GM12878 (cell line): Measurements from ENCODE around the gene SLC22A23. TPM values are rescaled to one million over a fixed set of nuclear protein-coding genes. Genes with fewer than 3 reads are reported as not detected.

Experiments used
- ATAC-seq: fragments of 200-7000 bp; cut with Tn5 transposase; 3 replicates; pipeline ENCODE4 v1.9.1; 2020; ENCODE audit warnings: mild to moderate bottlenecking, moderate library complexity
- BruUV-seq: library from RNA; stranded (reverse); fragments of 400-500 nt; replicated peaks from 2 replicates; lab custom pipeline; 2021; lab: Mats Ljungman, UMichigan
- CTCF ChIA-PET: fragments of 300-600 bp; sonication (Branson Sonifier 250); formaldehyde crosslinking; extraction: SDS; loops from one replicate; lab custom pipeline; 2021; ENCODE audit warnings: inconsistent platforms; lab: Yijun Ruan, JAX
- POLR2A ChIA-PET: fragments of 350-600 bp; formaldehyde crosslinking; extraction: SDS; loops from one replicate; lab custom pipeline; 2021; ENCODE audit warnings: inconsistent platforms; lab: Charles Lee
- RAD21 ChIA-PET: fragments of 300-600 bp; sonication (Branson Sonifier 250); formaldehyde crosslinking; loops from one replicate; lab custom pipeline; 2023; ENCODE audit warnings: antibody characterized with exemption; ENCODE audit not compliant: unreplicated experiment; lab: Charles Lee
- SMC1A ChIA-PET: fragments of 300-600 bp; sonication (Branson Sonifier 250); formaldehyde crosslinking; loops from one replicate; lab custom pipeline; 2023; ENCODE audit not compliant: unreplicated experiment, uncharacterized antibody; lab: Charles Lee
- DNase-seq: peaks from one replicate; pipeline ENCODE4 v3.0.0-alpha.2; 2011; ENCODE audit warnings: low read depth, low spot score
- FAIRE-seq: peaks from 3 replicates; lab custom pipeline; 2011; peaks lifted over from hg19 to GRCh38; lab: Jason Lieb, UNC
- H2AFZ ChIP-seq: 2 replicates; pipeline ENCODE4 v1.6.0; 2011; ENCODE audit warnings: low read depth, low read length, control low read depth; ENCODE audit not compliant: control insufficient read depth
- H3K27ac ChIP-seq: 2 replicates; pipeline ENCODE4 v1.5.1; 2011; ENCODE audit warnings: control low read depth; ENCODE audit not compliant: control insufficient read depth, insufficient read depth
- H3K27me3 ChIP-seq, 2 experiments: replicated peaks in 1 of 2; 2 replicates each; pipeline versions ENCODE4 v1.6.0 to v1.6.1; 2011; ENCODE audit warnings: low read length in 1 of 2; ENCODE audit not compliant: control insufficient read depth in 2 of 2, insufficient read depth in 2 of 2
- H3K36me3 ChIP-seq, 2 experiments: 2 replicates each; pipeline ENCODE4 v1.5.1; 2011; ENCODE audit warnings: low read length in 1 of 2; ENCODE audit not compliant: control insufficient read depth in 2 of 2, insufficient read depth in 2 of 2
- H3K4me1 ChIP-seq: 2 replicates; pipeline ENCODE4 v1.6.1; 2011; ENCODE audit warnings: mild to moderate bottlenecking, low read length, moderate library complexity, mixed read lengths; ENCODE audit not compliant: control insufficient read depth, insufficient read depth
- H3K4me2 ChIP-seq: 2 replicates; pipeline ENCODE4 v1.6.0; 2011; ENCODE audit warnings: control low read depth; ENCODE audit not compliant: control insufficient read depth, insufficient read depth
- H3K4me3 ChIP-seq: fragments of 200-600 bp; sonication (generic); 2 replicates; pipeline ENCODE4 v1.5.1; 2016
- H3K79me2 ChIP-seq: 2 replicates; pipeline ENCODE4 v1.6.0; 2011; ENCODE audit warnings: low read length; ENCODE audit not compliant: control insufficient read depth, insufficient read depth
- H3K9ac ChIP-seq: 2 replicates; pipeline ENCODE4 v1.8.0; 2011; ENCODE audit warnings: low read length, control low read depth, mixed read lengths; ENCODE audit not compliant: control insufficient read depth, insufficient read depth
- H3K9me3 ChIP-seq: replicated peaks from 3 replicates; pipeline ENCODE4 v1.5.1; 2011; ENCODE audit warnings: mild to moderate bottlenecking, low read length; ENCODE audit not compliant: control insufficient read depth, insufficient read depth
- H4K20me1 ChIP-seq: 2 replicates; pipeline ENCODE4 v1.6.0; 2011; ENCODE audit not compliant: control insufficient read depth, insufficient read depth
- E2F4 ChIP-seq: IDR thresholded peaks from 2 replicates; pipeline ENCODE4 v1.6.1; 2012; ENCODE audit warnings: low read depth, low read length, improper control_type of control experiment
- MLLT1 ChIP-seq: fragments of 450-650 bp; IDR thresholded peaks from 2 replicates; pipeline ENCODE4 v1.6.1; 2016; ENCODE audit warnings: mild to moderate bottlenecking
- MTA2 ChIP-seq: fragments of 450-650 bp; IDR thresholded peaks from 2 replicates; pipeline ENCODE4 v1.6.1; 2016; ENCODE audit warnings: low read depth, mild to moderate bottlenecking, moderate library complexity
- TARDBP ChIP-seq: IDR thresholded peaks from 2 replicates; pipeline ENCODE4 v1.6.1; 2016; ENCODE audit warnings: borderline replicate concordance
- TCF12 ChIP-seq: IDR thresholded peaks from 2 replicates; pipeline ENCODE4 v1.6.1; 2011; ENCODE audit warnings: low read depth, mild to moderate bottlenecking, low read length
- ZBED1 ChIP-seq: IDR thresholded peaks from 2 replicates; pipeline ENCODE4 v1.6.1; 2016; ENCODE audit warnings: borderline replicate concordance
- ZZZ3 ChIP-seq: IDR thresholded peaks from 2 replicates; pipeline ENCODE4 v1.6.1; 2011; ENCODE audit warnings: low read depth; ENCODE audit not compliant: control insufficient read depth, insufficient read length
- WGBS: methylation state at CpG from one replicate; pipeline ENCODE4 v1.1.6; 2016; ENCODE audit warnings: low lambda C conversion rate; ENCODE audit not compliant: insufficient replicate concordance, insufficient coverage; ENCODE audit errors: missing lambda C conversion rate; 5-methylcytosine and 5-hydroxymethylcytosine counted together
- in situ Hi-C: fragments of 300-500 bp; cut with MboI; formaldehyde crosslinking; loops from 9 replicates; pipeline ENCODE4 v1.14.3; 2018; ENCODE audit warnings: mixed read lengths
- intact Hi-C: fragments of 100-400 bp; cut with micrococcal nuclease; formaldehyde crosslinking; loops from one replicate; pipeline ENCODE4 v1.14.2; 2022; ENCODE audit not compliant: unreplicated experiment
- polyA plus RNA-seq, 11 experiments: library from polyadenylated mRNA; depleted of rRNA in 4 of 11; unstranded in 6 of 11; stranded (reverse) in 5 of 11; fragments of >200 nt; fragmentation: Nextera tagmentation in 4 of 11; fragmentation: Illumina TruSeq in 1 of 11; extraction: Ambion mirVana in 4 of 11; extraction: Trizol in 1 of 11; gene quantifications; 1 replicate in 1 of 11; 2 replicates in 10 of 11; pipeline versions ENCODE4 v1.2.1 to v1.2.3, GENCODE V29; 2011 to 2016; ENCODE audit warnings: inconsistent platforms in 2 of 11, missing spikeins in 2 of 11, low read depth in 1 of 11
- total RNA-seq, 4 experiments: library from RNA; depleted of rRNA in 3 of 4; stranded (reverse); fragments of >200 nt in 3 of 4; fragmentation: Illumina TruSeq in 1 of 4; extraction: Trizol in 1 of 4; gene quantifications; 2 replicates each; pipeline versions ENCODE4 v1.2.1 to v1.2.3, GENCODE V29; 2013 to 2021
- TF ChIP-seq, protein P1 (sequence below): fragments of 450-650 bp; IDR thresholded peaks from 2 replicates; pipeline ENCODE4 v1.6.1; 2017; ENCODE audit warnings: mild to moderate bottlenecking, low read depth, inconsistent platforms; ENCODE audit not compliant: poor library complexity, severe bottlenecking
- TF ChIP-seq, protein P2 (sequence below): fragments of 150-350 bp; IDR thresholded peaks from 2 replicates; pipeline ENCODE4 v1.6.1; 2016; ENCODE audit warnings: low read depth, low read length

The SLC22A23 gene
- total and polyA plus RNA-seq, 10 of the 15 experiments (the other 5 are each of a cell fraction or from before 2014, with no cell fraction given) = 0.20 to 2.4 (median 0.74) TPM

DNA sequence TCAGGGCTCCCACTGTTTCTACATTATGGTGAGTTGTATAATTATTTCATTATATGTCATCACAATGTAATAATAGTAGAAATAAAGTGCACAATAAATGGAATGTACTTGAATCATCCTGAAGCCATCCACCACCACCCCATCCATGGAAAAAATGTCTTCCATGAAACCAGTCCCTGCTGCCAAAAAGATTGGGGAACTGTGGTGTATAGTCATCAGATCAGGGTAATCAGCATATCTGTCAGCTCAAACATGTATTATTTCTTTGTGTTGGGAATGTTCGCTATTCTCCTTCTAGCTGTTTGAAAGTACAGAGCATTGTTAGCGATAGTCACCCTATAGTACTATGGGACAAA lies 33.8 kb upstream of the SLC22A23 start:
- Histone ChIP-seq H3K4me2 (no peak overlapping the region), H3K79me2 (no peaks in the 10 kb centered on the region), H3K27me3 (peaks cover 3 to 6% of the 10 kb centered on the region in 2 experiments; a peak in 3 of 4 replicates), H3K9me3 (no peaks in the 10 kb centered on the region), H2AFZ (no peak overlapping the region), H3K4me1 (no peaks in the 10 kb centered on the region)
- CTCF ChIA-PET = interaction anchor here (1.1 kb wide), 1 partner anchor 19 kb away, joined by 3 read pairs; no protein-coding TSS in a partner anchor
- FAIRE-seq = no peak
- SMC1A ChIA-PET = interaction anchor here (0.9 kb wide), 1 partner anchor 139 kb away, joined by 3 read pairs; no protein-coding TSS in a partner anchor
- no peak for ATAC-seq
- intact Hi-C loops = no loop called here
- RAD21 ChIA-PET = no interaction called here
- TF ChIP-seq ZZZ3 = no peak
- no peak for TF ChIP-seq TARDBP
- TF ChIP-seq MLLT1 = no peak
- TF ChIP-seq, protein P1, sequence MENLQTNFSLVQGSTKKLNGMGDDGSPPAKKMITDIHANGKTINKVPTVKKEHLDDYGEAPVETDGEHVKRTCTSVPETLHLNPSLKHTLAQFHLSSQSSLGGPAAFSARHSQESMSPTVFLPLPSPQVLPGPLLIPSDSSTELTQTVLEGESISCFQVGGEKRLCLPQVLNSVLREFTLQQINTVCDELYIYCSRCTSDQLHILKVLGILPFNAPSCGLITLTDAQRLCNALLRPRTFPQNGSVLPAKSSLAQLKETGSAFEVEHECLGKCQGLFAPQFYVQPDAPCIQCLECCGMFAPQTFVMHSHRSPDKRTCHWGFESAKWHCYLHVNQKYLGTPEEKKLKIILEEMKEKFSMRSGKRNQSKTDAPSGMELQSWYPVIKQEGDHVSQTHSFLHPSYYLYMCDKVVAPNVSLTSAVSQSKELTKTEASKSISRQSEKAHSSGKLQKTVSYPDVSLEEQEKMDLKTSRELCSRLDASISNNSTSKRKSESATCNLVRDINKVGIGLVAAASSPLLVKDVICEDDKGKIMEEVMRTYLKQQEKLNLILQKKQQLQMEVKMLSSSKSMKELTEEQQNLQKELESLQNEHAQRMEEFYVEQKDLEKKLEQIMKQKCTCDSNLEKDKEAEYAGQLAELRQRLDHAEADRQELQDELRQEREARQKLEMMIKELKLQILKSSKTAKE = no peak
- TF ChIP-seq ZBED1 = no peak
- TF ChIP-seq MTA2 = no peak
- TF ChIP-seq E2F4 = no peak
- no peak for TF ChIP-seq TCF12
- TF ChIP-seq, protein P2, sequence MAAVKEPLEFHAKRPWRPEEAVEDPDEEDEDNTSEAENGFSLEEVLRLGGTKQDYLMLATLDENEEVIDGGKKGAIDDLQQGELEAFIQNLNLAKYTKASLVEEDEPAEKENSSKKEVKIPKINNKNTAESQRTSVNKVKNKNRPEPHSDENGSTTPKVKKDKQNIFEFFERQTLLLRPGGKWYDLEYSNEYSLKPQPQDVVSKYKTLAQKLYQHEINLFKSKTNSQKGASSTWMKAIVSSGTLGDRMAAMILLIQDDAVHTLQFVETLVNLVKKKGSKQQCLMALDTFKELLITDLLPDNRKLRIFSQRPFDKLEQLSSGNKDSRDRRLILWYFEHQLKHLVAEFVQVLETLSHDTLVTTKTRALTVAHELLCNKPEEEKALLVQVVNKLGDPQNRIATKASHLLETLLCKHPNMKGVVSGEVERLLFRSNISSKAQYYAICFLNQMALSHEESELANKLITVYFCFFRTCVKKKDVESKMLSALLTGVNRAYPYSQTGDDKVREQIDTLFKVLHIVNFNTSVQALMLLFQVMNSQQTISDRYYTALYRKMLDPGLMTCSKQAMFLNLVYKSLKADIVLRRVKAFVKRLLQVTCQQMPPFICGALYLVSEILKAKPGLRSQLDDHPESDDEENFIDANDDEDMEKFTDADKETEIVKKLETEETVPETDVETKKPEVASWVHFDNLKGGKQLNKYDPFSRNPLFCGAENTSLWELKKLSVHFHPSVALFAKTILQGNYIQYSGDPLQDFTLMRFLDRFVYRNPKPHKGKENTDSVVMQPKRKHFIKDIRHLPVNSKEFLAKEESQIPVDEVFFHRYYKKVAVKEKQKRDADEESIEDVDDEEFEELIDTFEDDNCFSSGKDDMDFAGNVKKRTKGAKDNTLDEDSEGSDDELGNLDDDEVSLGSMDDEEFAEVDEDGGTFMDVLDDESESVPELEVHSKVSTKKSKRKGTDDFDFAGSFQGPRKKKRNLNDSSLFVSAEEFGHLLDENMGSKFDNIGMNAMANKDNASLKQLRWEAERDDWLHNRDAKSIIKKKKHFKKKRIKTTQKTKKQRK = no peak
- TF ChIP-seq, all 136 proteins: peak for 0
- Histone ChIP-seq H3K27ac (no peak overlapping the region), H4K20me1 (no peaks in the 10 kb centered on the region), H3K9ac (no peak overlapping the region), H3K4me3 (no peak overlapping the region), H3K36me3 (no peaks in the 10 kb centered on the region)
- POLR2A ChIA-PET = no interaction called here
- in situ Hi-C loops = no loop called here
- 73% methylated on average over 2 of the region's 2 CpGs for WGBS
- BruUV-seq = no TSS peak
- no peak for DNase-seq
